HFF-Myc (cell line): ENCODE measurements around the gene SIX2.

Source experiments
- DNase-seq: peaks from one replicate; pipeline ENCODE4 v3.0.0-alpha.2; 2011; ENCODE audit warnings: low read depth; ENCODE audit errors: extremely low read depth
- H3K4me3 ChIP-seq: replicated peaks from 2 replicates; pipeline ENCODE4 v1.5.1; 2011; ENCODE audit warnings: low read depth, mild to moderate bottlenecking, control low read depth, low read length
- TF ChIP-seq, protein P1 (sequence below): IDR thresholded peaks from 2 replicates; pipeline ENCODE4 v1.5.1; 2012; ENCODE audit warnings: mild to moderate bottlenecking, low read depth, low read length, control low read depth; ENCODE audit errors: missing control alignments

SIX2 gene

DNA sequence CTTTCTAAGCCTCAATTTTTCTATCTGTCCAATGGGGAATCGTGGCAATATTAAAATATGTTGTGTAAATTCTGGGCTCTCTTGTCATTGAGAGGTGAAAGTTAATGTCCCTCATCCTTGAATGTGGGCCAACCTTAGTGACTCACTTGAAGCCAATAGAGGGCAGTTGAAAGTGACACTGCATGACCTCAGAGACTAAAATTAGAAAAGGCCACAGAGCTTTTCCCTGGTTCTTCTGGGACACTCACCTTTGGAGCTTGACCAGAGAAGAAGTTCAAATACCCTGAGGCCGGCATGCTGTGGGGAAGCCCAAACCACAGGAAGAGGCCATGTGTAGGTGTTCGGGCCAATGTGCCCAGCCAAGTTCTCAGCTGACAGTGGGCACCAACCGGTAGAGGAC lies 24.1 kb upstream of the SIX2 start:
- DNase-seq: no peak
- H3K4me3 ChIP-seq: no peak overlapping the region
- TF ChIP-seq, protein P1, sequence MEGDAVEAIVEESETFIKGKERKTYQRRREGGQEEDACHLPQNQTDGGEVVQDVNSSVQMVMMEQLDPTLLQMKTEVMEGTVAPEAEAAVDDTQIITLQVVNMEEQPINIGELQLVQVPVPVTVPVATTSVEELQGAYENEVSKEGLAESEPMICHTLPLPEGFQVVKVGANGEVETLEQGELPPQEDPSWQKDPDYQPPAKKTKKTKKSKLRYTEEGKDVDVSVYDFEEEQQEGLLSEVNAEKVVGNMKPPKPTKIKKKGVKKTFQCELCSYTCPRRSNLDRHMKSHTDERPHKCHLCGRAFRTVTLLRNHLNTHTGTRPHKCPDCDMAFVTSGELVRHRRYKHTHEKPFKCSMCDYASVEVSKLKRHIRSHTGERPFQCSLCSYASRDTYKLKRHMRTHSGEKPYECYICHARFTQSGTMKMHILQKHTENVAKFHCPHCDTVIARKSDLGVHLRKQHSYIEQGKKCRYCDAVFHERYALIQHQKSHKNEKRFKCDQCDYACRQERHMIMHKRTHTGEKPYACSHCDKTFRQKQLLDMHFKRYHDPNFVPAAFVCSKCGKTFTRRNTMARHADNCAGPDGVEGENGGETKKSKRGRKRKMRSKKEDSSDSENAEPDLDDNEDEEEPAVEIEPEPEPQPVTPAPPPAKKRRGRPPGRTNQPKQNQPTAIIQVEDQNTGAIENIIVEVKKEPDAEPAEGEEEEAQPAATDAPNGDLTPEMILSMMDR: no peak

DNA sequence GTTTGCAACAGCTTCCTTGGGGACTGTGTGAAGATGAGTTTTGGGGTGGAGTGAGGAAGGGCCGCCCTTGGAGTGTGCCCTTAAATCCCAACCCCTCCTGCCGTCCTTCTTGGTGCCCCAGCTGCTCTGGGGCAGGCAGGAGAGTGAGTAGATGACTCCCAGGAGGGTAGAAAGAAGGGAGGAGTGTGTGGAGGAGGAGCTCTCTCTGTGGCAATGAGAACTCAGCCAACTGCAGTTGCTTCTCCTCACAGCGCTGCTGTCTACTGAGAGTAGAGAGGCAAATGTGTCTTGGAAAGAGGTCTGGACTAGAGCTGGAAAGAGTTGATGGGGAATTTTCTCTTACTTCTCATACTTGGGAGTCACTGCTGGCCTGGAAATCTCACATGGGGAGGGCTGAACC lies 21.8 kb upstream of the SIX2 start:
- TF ChIP-seq, protein P1: no peak
- no peak overlapping the region for H3K4me3 ChIP-seq
- DNase-seq: no peak

DNA sequence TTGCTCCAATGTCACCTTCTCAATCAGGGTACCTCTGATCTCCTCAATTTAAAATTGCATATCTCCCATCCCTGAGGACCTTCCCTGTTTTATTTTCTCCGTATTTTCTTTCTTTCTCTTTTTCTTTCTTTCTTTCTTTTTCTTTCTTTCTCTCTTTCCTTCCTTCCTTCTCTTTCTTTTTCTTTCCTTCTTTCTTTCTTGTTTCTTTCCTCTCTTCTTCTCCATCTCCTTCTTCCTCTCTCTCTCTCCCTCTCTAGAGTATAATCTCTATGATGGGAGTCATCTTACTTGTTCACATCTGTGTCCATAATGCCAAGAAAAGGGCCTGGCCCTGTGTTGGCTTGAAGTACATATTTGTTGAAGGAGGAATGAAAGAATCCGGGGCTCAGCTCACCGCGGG lies 21.3 kb upstream of the SIX2 start:
- H3K4me3 ChIP-seq: no peak overlapping the region
- DNase-seq: no peak
- TF ChIP-seq, protein P1: no peak

DNA sequence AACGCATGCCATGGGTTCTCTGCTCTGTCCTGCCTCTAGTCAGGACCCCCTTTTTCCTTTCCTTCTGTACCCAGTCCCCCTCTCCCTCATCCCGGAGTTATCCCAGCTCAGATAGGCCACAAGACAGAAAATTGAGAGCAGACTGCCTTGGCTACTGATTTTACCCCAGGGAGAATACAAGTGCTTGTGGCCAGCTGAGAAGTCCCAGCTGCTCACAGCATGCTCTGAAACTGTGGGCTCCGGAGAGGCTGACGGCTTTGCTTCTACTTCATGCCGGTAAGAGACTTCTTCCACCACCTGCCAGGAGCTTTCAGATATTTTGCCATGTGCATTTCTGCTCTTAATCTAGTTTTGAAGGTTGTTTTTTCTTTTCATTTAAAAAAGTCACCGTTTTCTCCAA lies 20.0 kb upstream of the SIX2 start:
- TF ChIP-seq, protein P1: no peak
- no peak overlapping the region for H3K4me3 ChIP-seq
- no peak for DNase-seq

DNA sequence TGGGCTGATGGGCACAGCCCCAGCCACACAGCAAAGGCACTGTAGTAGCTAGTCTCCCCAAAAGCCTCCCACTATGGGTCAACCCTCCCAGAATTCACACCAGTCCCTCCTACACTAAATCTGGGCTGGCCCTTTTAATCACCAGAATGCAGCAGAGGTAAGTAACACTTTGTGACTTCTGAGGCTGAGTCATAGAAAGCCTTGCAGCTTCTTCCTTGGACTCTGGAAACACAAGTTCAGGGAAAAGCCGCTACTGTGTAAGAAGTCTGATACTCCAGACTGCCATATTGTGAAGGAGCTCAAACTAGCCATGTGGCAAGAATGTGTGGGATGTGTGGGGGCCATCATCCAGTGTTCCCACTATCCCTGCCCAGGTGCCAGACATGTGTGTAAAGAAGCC lies 19.0 kb upstream of the SIX2 start:
- TF ChIP-seq, protein P1: no peak
- peak; percentile 12 for DNase-seq
- no peak overlapping the region for H3K4me3 ChIP-seq

DNA sequence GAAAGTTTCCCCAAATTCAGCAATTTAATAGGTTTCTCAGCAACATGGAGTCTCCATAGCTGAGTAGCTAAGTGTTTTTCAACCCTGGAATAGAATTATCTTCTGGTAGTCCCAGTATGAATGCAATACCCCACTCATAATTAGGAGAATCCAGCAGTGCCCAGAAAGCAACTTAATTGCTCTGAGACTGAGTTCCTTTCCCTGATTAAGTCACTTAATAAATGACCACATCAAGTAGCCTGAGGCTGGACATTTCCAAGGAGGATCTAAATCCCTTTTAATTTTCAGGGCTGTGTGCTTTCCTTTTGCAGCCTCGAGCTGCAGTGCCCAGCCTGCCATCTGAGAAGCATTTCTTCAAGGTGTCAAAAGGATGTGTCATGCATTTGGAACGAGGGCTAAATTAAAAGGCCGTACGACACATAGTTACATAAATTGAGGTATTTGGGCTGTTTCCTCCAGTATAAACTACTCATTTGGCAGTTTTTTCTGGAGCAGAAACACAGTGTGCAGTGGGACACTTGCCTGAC lies 17.7 kb upstream of the SIX2 start:
- DNase-seq: no peak
- TF ChIP-seq, protein P1: no peak
- no peak overlapping the region for H3K4me3 ChIP-seq
